Esophagus mucosa (tissue), 1 donor: ENCODE data around the gene CARD9. TPM values are rescaled to one million over a fixed set of nuclear protein-coding genes. Genes with fewer than 3 reads are reported as not detected.
A peak's percentile ranks its signal among the peaks of the same experiment; 100 is the strongest.

Experiments used
- ATAC-seq: fragments of 200-7000 bp; cut with Tn5 transposase; one replicate; pipeline ENCODE4 v1.9.1; 2020
- total RNA-seq: library from RNA; stranded (reverse); gene quantifications from one replicate; pipeline ENCODE4 v1.2.4, GENCODE V29; 2023
- donor health status: DM: yes; HTN: yes; CAD: no.

CARD9 gene
- total RNA-seq, 1 donor from 2014 or later = 0.80 TPM

GRCh38 chr9:136345281-136346156, 27.9 kb downstream of the CARD9 start:
- peak; percentile 2 for ATAC-seq

GRCh38 chr9:136344544-136345280, 28.8 kb downstream of the CARD9 start:
- ATAC-seq = no peak

- no peak for ATAC-seq
These were observed 29.6 kb downstream of the CARD9 start for GRCh38 chr9:136343884-136344269.

- ATAC-seq = no peak
These were observed 30.2 kb downstream of the CARD9 start for GRCh38 chr9:136343121-136343883.

GRCh38 chr9:136342181-136343120, 31.0 kb downstream of the CARD9 start:
- peak; percentile 43 for ATAC-seq

- no peak for ATAC-seq
These were observed 31.7 kb downstream of the CARD9 start for GRCh38 chr9:136341769-136342168.

GRCh38 chr9:136341042-136341655, 32.3 kb downstream of the CARD9 start:
- ATAC-seq = no peak

GRCh38 chr9:136340356-136341041, 33.0 kb downstream of the CARD9 start:
- no peak for ATAC-seq

GRCh38 chr9:136339958-136340310, 33.5 kb downstream of the CARD9 start:
- no peak for ATAC-seq

GRCh38 chr9:136339173-136339957, 34.1 kb downstream of the CARD9 start:
- ATAC-seq = peak; percentile 56

- no peak for ATAC-seq
These were observed 35.0 kb downstream of the CARD9 start for GRCh38 chr9:136338511-136338910.

GRCh38 chr9:136337416-136338395, 35.8 kb downstream of the CARD9 start:
- ATAC-seq = no peak

GRCh38 chr9:136336881-136337280, 36.6 kb downstream of the CARD9 start:
- ATAC-seq = no peak

GRCh38 chr9:136336156-136336870, 37.2 kb downstream of the CARD9 start:
- ATAC-seq = no peak

- no peak for ATAC-seq
These were observed 37.9 kb downstream of the CARD9 start for GRCh38 chr9:136335296-136336155.

- ATAC-seq = no peak
These were observed 38.9 kb downstream of the CARD9 start for GRCh38 chr9:136334541-136334940.

- no peak for ATAC-seq
These were observed 40.0 kb downstream of the CARD9 start for GRCh38 chr9:136333486-136333885.
